ENCODE measurements around the gene SEZ6L.

DNA sequence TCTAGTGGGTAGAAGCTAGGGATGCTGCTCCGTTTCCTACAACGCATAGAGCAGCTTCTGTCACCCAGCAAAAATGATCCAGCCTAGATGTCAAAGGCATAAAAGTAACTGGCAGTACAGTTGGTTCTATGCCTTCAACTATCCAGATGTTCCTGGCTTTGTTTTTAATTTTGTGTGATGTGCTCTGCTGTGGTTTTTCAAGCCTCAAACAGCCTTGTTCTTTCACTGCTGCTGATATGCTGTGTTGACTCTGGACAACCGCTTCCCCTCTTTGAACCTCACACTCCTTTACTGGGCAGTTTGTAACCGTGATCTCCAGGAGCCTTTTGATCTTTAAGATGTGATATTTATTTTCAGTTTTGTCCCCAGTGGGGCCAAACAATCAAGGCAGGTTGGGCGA, 116.4 kb downstream of the SEZ6L start:
- no peak for TF ChIP-seq ZNF274 (IDR thresholded peaks at IDR 0.05; ENCODE audit: low read depth, low read length)
- no peak for TF ChIP-seq YY1 (IDR thresholded peaks at IDR 0.05; ENCODE audit: insufficient read depth, insufficient read length)
- TF ChIP-seq SUZ12 (IDR thresholded peaks at IDR 0.05; ENCODE audit: extremely low read depth, insufficient read depth, insufficient read length) = no peak
